ENCODE measurements around the gene CDK15.
"Not testable (repeated sequence)": the region's sequence is repeated elsewhere in the genome, so short reads cannot be mapped to it uniquely, and the experiment has no call there.

The CDK15 gene

GRCh38 chr2:201790989-201791388 is 15.3 kb upstream of the CDK15 start:
- FAIRE-seq (no peak), DNase-seq (ENCODE audit: insufficient read length) (no peak)
- TF ChIP-seq POLR2AphosphoS5 (IDR thresholded peaks at IDR 0.05; ENCODE audit: low read depth, low read length): no peak
- TF ChIP-seq POLR2A (IDR thresholded peaks at IDR 0.05; ENCODE audit: low read depth, low read length): no peak
- TF ChIP-seq TAF1 (IDR thresholded peaks at IDR 0.05; ENCODE audit: borderline replicate concordance, low read depth, low read length): no peak

- DNase-seq (ENCODE audit: insufficient read length) (no peak), FAIRE-seq (no peak)
- TF ChIP-seq POLR2A (IDR thresholded peaks at IDR 0.05; ENCODE audit: low read depth, low read length) (no peak), TAF1 (IDR thresholded peaks at IDR 0.05; ENCODE audit: borderline replicate concordance, low read depth, low read length) (no peak), POLR2AphosphoS5 (IDR thresholded peaks at IDR 0.05; ENCODE audit: low read depth, low read length) (no peak)
These were observed 12.7 kb upstream of the CDK15 start for GRCh38 chr2:201793631-201794030.

GRCh38 chr2:201794294-201794693 is 12.0 kb upstream of the CDK15 start:
- no peak for FAIRE-seq
- TF ChIP-seq TAF1 (IDR thresholded peaks at IDR 0.05; ENCODE audit: borderline replicate concordance, low read depth, low read length) (no peak), POLR2A (IDR thresholded peaks at IDR 0.05; ENCODE audit: low read depth, low read length) (no peak), POLR2AphosphoS5 (IDR thresholded peaks at IDR 0.05; ENCODE audit: low read depth, low read length) (no peak)
- DNase-seq (ENCODE audit: insufficient read length): no peak

- DNase-seq (ENCODE audit: insufficient read length) (peak; percentile 13), FAIRE-seq (no peak)
- TF ChIP-seq POLR2A (IDR thresholded peaks at IDR 0.05; ENCODE audit: low read depth, low read length) (no peak), TAF1 (IDR thresholded peaks at IDR 0.05; ENCODE audit: borderline replicate concordance, low read depth, low read length) (no peak), POLR2AphosphoS5 (IDR thresholded peaks at IDR 0.05; ENCODE audit: low read depth, low read length) (no peak)
These were observed 10.5 kb upstream of the CDK15 start for GRCh38 chr2:201795607-201796477.

GRCh38 chr2:201796478-201796865 is 9.9 kb upstream of the CDK15 start:
- DNase-seq (ENCODE audit: insufficient read length): no peak
- TF ChIP-seq POLR2A (IDR thresholded peaks at IDR 0.05; ENCODE audit: low read depth, low read length) (no peak), TAF1 (IDR thresholded peaks at IDR 0.05; ENCODE audit: borderline replicate concordance, low read depth, low read length) (no peak), POLR2AphosphoS5 (IDR thresholded peaks at IDR 0.05; ENCODE audit: low read depth, low read length) (no peak)

GRCh38 chr2:201797175-201797840 is 9.0 kb upstream of the CDK15 start:
- FAIRE-seq (no peak), DNase-seq (ENCODE audit: insufficient read length) (no peak)
- TF ChIP-seq TAF1 (IDR thresholded peaks at IDR 0.05; ENCODE audit: borderline replicate concordance, low read depth, low read length) (no peak), POLR2A (IDR thresholded peaks at IDR 0.05; ENCODE audit: low read depth, low read length) (no peak), POLR2AphosphoS5 (IDR thresholded peaks at IDR 0.05; ENCODE audit: low read depth, low read length) (no peak)

More at GRCh38 chr2:201796478-201796865, 9.9 kb upstream of the CDK15 start:
- FAIRE-seq: no peak

GRCh38 chr2:201798252-201798913 is 8.0 kb upstream of the CDK15 start:
- FAIRE-seq: no peak
- TF ChIP-seq TAF1 (IDR thresholded peaks at IDR 0.05; ENCODE audit: borderline replicate concordance, low read depth, low read length): no peak
- no peak for TF ChIP-seq POLR2A (IDR thresholded peaks at IDR 0.05; ENCODE audit: low read depth, low read length)
- no peak for TF ChIP-seq POLR2AphosphoS5 (IDR thresholded peaks at IDR 0.05; ENCODE audit: low read depth, low read length)
- DNase-seq (ENCODE audit: insufficient read length): no peak

- FAIRE-seq; DNase-seq (ENCODE audit: insufficient read length): not testable (repeated sequence)
These were observed 7.4 kb upstream of the CDK15 start for GRCh38 chr2:201798914-201799285.

GRCh38 chr2:201807452-201807999 is 1.2 kb downstream of the CDK15 start:
- DNase-seq (ENCODE audit: insufficient read length) (no peak), FAIRE-seq (no peak)
- TF ChIP-seq POLR2A (IDR thresholded peaks at IDR 0.05; ENCODE audit: low read depth, low read length): no peak
- TF ChIP-seq POLR2AphosphoS5 (IDR thresholded peaks at IDR 0.05; ENCODE audit: low read depth, low read length): no peak
- no peak for TF ChIP-seq TAF1 (IDR thresholded peaks at IDR 0.05; ENCODE audit: borderline replicate concordance, low read depth, low read length)

- DNase-seq (ENCODE audit: insufficient read length) (no peak), FAIRE-seq (no peak)
- TF ChIP-seq POLR2AphosphoS5 (IDR thresholded peaks at IDR 0.05; ENCODE audit: low read depth, low read length) (no peak), TAF1 (IDR thresholded peaks at IDR 0.05; ENCODE audit: borderline replicate concordance, low read depth, low read length) (no peak), POLR2A (IDR thresholded peaks at IDR 0.05; ENCODE audit: low read depth, low read length) (no peak)
These were observed 1.7 kb downstream of the CDK15 start for GRCh38 chr2:201808027-201808426.

- FAIRE-seq (no peak), DNase-seq (ENCODE audit: insufficient read length) (no peak)
- no peak for TF ChIP-seq TAF1 (IDR thresholded peaks at IDR 0.05; ENCODE audit: borderline replicate concordance, low read depth, low read length)
- no peak for TF ChIP-seq POLR2A (IDR thresholded peaks at IDR 0.05; ENCODE audit: low read depth, low read length)
- no peak for TF ChIP-seq POLR2AphosphoS5 (IDR thresholded peaks at IDR 0.05; ENCODE audit: low read depth, low read length)
These were observed 3.3 kb downstream of the CDK15 start for GRCh38 chr2:201809633-201810032.

- not testable (repeated sequence) for DNase-seq (ENCODE audit: insufficient read length); FAIRE-seq
These were observed 4.3 kb downstream of the CDK15 start for GRCh38 chr2:201810604-201811003.
